ENCODE results near the gene RMDN3.

Gene RMDN3

DNA sequence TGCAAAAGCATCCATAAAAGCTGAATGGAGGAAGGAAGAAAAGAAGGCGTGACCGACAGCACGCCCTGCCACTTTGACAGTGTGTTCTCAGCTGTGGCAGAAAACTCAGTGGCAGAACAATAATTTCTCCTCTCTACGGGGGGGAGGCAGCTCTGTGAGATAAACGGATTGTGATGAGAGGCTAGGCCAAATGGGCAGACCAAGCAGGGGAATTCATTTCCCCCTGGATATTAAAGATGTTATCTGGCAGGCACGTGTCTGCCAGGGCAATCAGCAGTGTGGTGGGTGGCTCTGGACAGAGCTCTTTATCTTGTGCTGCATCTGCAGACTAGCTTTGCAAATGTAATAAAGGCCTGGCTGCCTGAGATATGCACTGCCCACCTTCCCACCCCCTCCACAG, 1.9 kb upstream of the RMDN3 start:
- no peak for DNase-seq (ENCODE audit: low spot score)
- POLR2A ChIA-PET (ENCODE audit: low non-redundant PET), result interaction anchor here (1.2 kb wide), 1 partner anchor 13 kb away, joined by 3 read pairs; the partner anchor contains the start of gene C15orf62
- CTCF ChIA-PET, result no interaction called here
- TF ChIP-seq, protein P1, sequence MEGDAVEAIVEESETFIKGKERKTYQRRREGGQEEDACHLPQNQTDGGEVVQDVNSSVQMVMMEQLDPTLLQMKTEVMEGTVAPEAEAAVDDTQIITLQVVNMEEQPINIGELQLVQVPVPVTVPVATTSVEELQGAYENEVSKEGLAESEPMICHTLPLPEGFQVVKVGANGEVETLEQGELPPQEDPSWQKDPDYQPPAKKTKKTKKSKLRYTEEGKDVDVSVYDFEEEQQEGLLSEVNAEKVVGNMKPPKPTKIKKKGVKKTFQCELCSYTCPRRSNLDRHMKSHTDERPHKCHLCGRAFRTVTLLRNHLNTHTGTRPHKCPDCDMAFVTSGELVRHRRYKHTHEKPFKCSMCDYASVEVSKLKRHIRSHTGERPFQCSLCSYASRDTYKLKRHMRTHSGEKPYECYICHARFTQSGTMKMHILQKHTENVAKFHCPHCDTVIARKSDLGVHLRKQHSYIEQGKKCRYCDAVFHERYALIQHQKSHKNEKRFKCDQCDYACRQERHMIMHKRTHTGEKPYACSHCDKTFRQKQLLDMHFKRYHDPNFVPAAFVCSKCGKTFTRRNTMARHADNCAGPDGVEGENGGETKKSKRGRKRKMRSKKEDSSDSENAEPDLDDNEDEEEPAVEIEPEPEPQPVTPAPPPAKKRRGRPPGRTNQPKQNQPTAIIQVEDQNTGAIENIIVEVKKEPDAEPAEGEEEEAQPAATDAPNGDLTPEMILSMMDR (conservative IDR thresholded peaks at IDR 0.05; ENCODE audit: low read depth), result no peak
- peak overlapping the region; percentile 51 for H3K27ac ChIP-seq

- TF ChIP-seq, protein P1 (conservative IDR thresholded peaks at IDR 0.05; ENCODE audit: low read depth), result no peak
- POLR2A ChIA-PET (ENCODE audit: low non-redundant PET), result interaction anchor here (0.7 to 1.2 kb wide), 2 partner anchors 14 to 36 kb away, joined by 3 to 5 read pairs; partner anchors contain the start of gene C15orf62
- CTCF ChIA-PET, result interaction anchor here (0.6 kb wide), 1 partner anchor 166 kb away, joined by 4 read pairs; no protein-coding TSS in a partner anchor
- no peak for DNase-seq (ENCODE audit: low spot score)
- H3K27ac ChIP-seq, result peak overlapping the region; percentile 89
Observed at GRCh38 chr15:40755812-40756208, 756 bp upstream of the RMDN3 start.

DNA sequence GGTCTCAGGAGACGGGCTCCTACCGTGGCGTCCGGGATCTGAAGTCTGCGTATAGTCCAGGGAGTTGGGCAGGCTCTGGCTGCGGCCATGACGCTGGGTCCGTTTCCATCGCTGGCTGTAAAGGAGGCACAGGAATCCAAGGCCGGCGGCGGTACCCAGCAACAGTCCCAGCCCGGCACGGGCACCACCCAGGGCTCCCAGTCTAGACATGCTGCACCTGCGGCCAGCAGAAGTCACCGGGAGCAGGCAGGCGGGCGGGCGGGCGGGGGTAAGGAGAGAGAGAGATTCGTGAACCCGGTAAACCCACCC, 526 bp downstream of the RMDN3 start:
- H3K27ac ChIP-seq, result peak overlapping the region; percentile 89
- TF ChIP-seq, protein P1 (conservative IDR thresholded peaks at IDR 0.05; ENCODE audit: low read depth), result no peak
- ChIA-PET POLR2A (ENCODE audit: low non-redundant PET) (no interaction called here), CTCF (interaction anchor here (0.5 to 0.6 kb wide), 2 partner anchors 140 to 188 kb away, joined by 3 to 4 read pairs; partner anchors contain the start of gene VPS18)
- DNase-seq (ENCODE audit: low spot score), result no peak

DNA sequence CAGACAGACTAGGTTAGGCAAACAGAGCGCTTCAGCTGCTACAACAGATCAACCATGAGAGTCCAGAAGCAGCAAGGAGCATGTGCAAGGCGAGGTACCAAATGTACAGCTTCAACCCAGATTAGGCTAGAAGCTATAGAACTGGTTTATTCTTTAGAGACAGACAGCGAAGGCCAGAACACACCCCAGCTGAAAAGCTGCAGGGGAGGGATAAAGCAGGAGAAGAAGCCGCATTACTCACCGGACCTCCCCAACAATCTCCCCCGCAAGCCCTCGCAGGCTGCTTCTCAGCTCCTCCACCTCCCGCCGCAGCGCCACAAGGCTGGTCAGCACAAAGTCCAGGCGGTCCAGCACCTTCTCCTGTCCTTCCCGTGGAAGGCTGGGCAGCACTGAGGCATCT, 3.3 kb downstream of the RMDN3 start:
- POLR2A ChIA-PET (ENCODE audit: low non-redundant PET), result no interaction called here

GRCh38 chr15:40750885-40751284, 4.2 kb downstream of the RMDN3 start:
- no peak for DNase-seq (ENCODE audit: low spot score)
- ChIA-PET CTCF (interaction anchor here (1.0 to 1.2 kb wide), 3 partner anchors 28 to 143 kb away, joined by 3 to 5 read pairs (median 3); partner anchors contain the start of gene VPS18), POLR2A (ENCODE audit: low non-redundant PET) (no interaction called here)
- no peak overlapping the region for H3K27ac ChIP-seq
- TF ChIP-seq, protein P1 (conservative IDR thresholded peaks at IDR 0.05; ENCODE audit: low read depth), result no peak

More for the DNA sequence above, 3.3 kb downstream of the RMDN3 start:
- peak overlapping the region; percentile 12; the same call in 1 of the 2 replicates for H3K27ac ChIP-seq
- TF ChIP-seq, protein P1 (conservative IDR thresholded peaks at IDR 0.05; ENCODE audit: low read depth), result no peak
- CTCF ChIA-PET, result interaction anchor here (1.1 to 1.2 kb wide), 2 partner anchors 31 to 142 kb away, joined by 3 to 5 read pairs; partner anchors contain the start of gene VPS18
- no peak for DNase-seq (ENCODE audit: low spot score)

DNA sequence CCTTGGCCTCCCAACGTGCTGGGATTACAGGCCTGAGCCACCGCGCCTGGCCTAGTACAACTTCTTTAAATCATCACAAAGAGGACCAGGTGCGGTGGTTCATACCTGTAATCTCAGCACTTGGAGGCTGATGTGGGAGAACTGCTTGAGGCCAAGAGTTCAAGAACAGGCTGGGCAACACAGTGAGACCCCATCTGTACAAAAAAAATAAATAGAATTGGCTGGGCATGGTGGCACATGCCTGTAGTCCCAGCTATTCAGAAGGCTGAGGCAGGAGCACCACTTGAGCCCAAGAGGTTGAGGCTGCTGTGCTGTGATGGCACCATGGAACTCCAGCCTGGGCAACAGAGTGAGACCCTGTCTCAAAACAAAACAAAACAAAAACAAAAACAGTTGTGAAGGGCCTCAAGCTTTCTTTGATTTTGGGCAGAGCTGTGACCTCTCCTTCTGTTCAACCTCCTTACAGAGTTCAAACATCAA, 5.9 kb downstream of the RMDN3 start:
- TF ChIP-seq, protein P1 (conservative IDR thresholded peaks at IDR 0.05; ENCODE audit: low read depth), result no peak
- ChIA-PET POLR2A (ENCODE audit: low non-redundant PET) (no interaction called here), CTCF (interaction anchor here (1.5 kb wide), 1 partner anchor 33 kb away, joined by 6 read pairs; no protein-coding TSS in a partner anchor)
- DNase-seq (ENCODE audit: low spot score), result no peak
- no peak overlapping the region; the same call in 1 of the 2 replicates for H3K27ac ChIP-seq

All from RWPE1 (cell line).